Hepatocyte (in vitro differentiated cells): ENCODE data around the gene DZIP1.

ENCODE experiments used
- EZH2 ChIP-seq: fragments of 200-600 bp; sonication (generic); IDR thresholded peaks from 2 replicates; pipeline ENCODE4 v1.6.1; 2016; ENCODE audit warnings: antibody characterized with exemption, mild to moderate bottlenecking, borderline replicate concordance
- EZH2phosphoT487 ChIP-seq: fragments of 200-600 bp; sonication (generic); IDR thresholded peaks from one replicate; pipeline ENCODE4 v1.6.1; 2018; ENCODE audit warnings: antibody characterized with exemption, mild to moderate bottlenecking, low read depth, moderate library complexity; ENCODE audit not compliant: unreplicated experiment, severe bottlenecking
- TF ChIP-seq, protein P1 (sequence below): fragments of 200-600 bp; sonication (generic); IDR thresholded peaks from 2 replicates; pipeline ENCODE4 v1.5.1; 2016; ENCODE audit warnings: antibody characterized with exemption, mild to moderate bottlenecking; ENCODE audit not compliant: poor library complexity

- TF ChIP-seq, protein P1, sequence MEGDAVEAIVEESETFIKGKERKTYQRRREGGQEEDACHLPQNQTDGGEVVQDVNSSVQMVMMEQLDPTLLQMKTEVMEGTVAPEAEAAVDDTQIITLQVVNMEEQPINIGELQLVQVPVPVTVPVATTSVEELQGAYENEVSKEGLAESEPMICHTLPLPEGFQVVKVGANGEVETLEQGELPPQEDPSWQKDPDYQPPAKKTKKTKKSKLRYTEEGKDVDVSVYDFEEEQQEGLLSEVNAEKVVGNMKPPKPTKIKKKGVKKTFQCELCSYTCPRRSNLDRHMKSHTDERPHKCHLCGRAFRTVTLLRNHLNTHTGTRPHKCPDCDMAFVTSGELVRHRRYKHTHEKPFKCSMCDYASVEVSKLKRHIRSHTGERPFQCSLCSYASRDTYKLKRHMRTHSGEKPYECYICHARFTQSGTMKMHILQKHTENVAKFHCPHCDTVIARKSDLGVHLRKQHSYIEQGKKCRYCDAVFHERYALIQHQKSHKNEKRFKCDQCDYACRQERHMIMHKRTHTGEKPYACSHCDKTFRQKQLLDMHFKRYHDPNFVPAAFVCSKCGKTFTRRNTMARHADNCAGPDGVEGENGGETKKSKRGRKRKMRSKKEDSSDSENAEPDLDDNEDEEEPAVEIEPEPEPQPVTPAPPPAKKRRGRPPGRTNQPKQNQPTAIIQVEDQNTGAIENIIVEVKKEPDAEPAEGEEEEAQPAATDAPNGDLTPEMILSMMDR = no peak
- no peak for TF ChIP-seq EZH2
- TF ChIP-seq EZH2phosphoT487 = no peak
These were observed 21.4 kb downstream of the DZIP1 start for GRCh38 chr13:95623141-95623540.
